Fibroblast of pulmonary artery (primary cell): ENCODE measurements around the gene ZBTB20.

Experiments used
- DNase-seq: peaks from one replicate; pipeline ENCODE4 v3.0.0-alpha.2; 2010; ENCODE audit warnings: low read depth
- H3K4me3 ChIP-seq: replicated peaks from 2 replicates; pipeline ENCODE4 v1.5.1; 2011; ENCODE audit warnings: low read depth, mild to moderate bottlenecking, control low read depth, low read length, moderate library complexity
- CTCF ChIP-seq: IDR thresholded peaks from 2 replicates; pipeline ENCODE4 v1.5.1; 2011; ENCODE audit warnings: mild to moderate bottlenecking, control low read depth, low read length, inconsistent platforms; ENCODE audit errors: missing control alignments

The ZBTB20 gene

GRCh38 chr3:114973536-114973935 lies 173.6 kb downstream of the ZBTB20 start:
- H3K4me3 ChIP-seq: no peak overlapping the region
- no peak for DNase-seq
- no peak for TF ChIP-seq CTCF

- TF ChIP-seq CTCF: no peak
- DNase-seq: no peak
Observed at GRCh38 chr3:114967168-114967567, 179.9 kb downstream of the ZBTB20 start.

GRCh38 chr3:114962189-114962588 lies 184.9 kb downstream of the ZBTB20 start:
- no peak for TF ChIP-seq CTCF
- no peak overlapping the region for H3K4me3 ChIP-seq
- no peak for DNase-seq

More at GRCh38 chr3:114967168-114967567, 179.9 kb downstream of the ZBTB20 start:
- H3K4me3 ChIP-seq: no peak overlapping the region

GRCh38 chr3:114958930-114959329 lies 188.2 kb downstream of the ZBTB20 start:
- DNase-seq: no peak
- TF ChIP-seq CTCF: no peak
- no peak overlapping the region for H3K4me3 ChIP-seq

GRCh38 chr3:114953800-114954199 lies 193.3 kb downstream of the ZBTB20 start:
- DNase-seq: no peak
- H3K4me3 ChIP-seq: no peak overlapping the region
- no peak for TF ChIP-seq CTCF

- DNase-seq: no peak
- H3K4me3 ChIP-seq: no peak overlapping the region
- no peak for TF ChIP-seq CTCF
Observed at GRCh38 chr3:114953215-114953799, 193.8 kb downstream of the ZBTB20 start.

- H3K4me3 ChIP-seq: no peak overlapping the region
- DNase-seq: no peak
- no peak for TF ChIP-seq CTCF
Observed at GRCh38 chr3:114942773-114943172, 204.3 kb downstream of the ZBTB20 start.
